ENCODE measurements around the gene SCCPDH.

GRCh38 chr1:246691622-246692495, 32.4 kb upstream of the SCCPDH start:
- TF ChIP-seq CTCF (IDR thresholded peaks at IDR 0.05 in 4 of 5, conservative IDR thresholded peaks at IDR 0.05 in 1 of 5) = no peak
- TF ChIP-seq POLR2A (IDR thresholded peaks at IDR 0.05) = no peak

Measured in gastrocnemius medialis (tissue), 4 donors.